Kidney glomerular epithelial cell (primary cell): Measurements from ENCODE around the gene TKT.
A peak's percentile ranks its signal among the peaks of the same experiment; 100 is the strongest.

Source experiments
- DNase-seq: peaks from one replicate; lab custom pipeline; 2025; lab: John Stamatoyannopoulos, UW

TKT gene

GRCh38 chr3:53195602-53196574 lies 59.9 kb downstream of the TKT start:
- DNase-seq = peak; percentile 9

- no peak for DNase-seq
These were observed 60.8 kb downstream of the TKT start for GRCh38 chr3:53195066-53195450.

GRCh38 chr3:53194210-53195065 lies 61.4 kb downstream of the TKT start:
- peak; percentile 64 for DNase-seq

GRCh38 chr3:53193466-53194209 lies 62.2 kb downstream of the TKT start:
- DNase-seq = no peak

- DNase-seq = no peak
These were observed 63.2 kb downstream of the TKT start for GRCh38 chr3:53192608-53193007.

GRCh38 chr3:53191836-53192480 lies 63.9 kb downstream of the TKT start:
- DNase-seq = no peak

- DNase-seq = no peak
These were observed 65.2 kb downstream of the TKT start for GRCh38 chr3:53190659-53191058.

GRCh38 chr3:53189276-53189675 lies 66.5 kb downstream of the TKT start:
- DNase-seq = no peak

GRCh38 chr3:53188720-53189119 lies 67.1 kb downstream of the TKT start:
- DNase-seq = no peak

GRCh38 chr3:53188136-53188685 lies 67.6 kb downstream of the TKT start:
- DNase-seq = no peak

GRCh38 chr3:53187430-53187829 lies 68.4 kb downstream of the TKT start:
- no peak for DNase-seq

- DNase-seq = no peak
These were observed 69.1 kb downstream of the TKT start for GRCh38 chr3:53186726-53187125.

GRCh38 chr3:53185761-53186465 lies 69.9 kb downstream of the TKT start:
- DNase-seq = no peak

- no peak for DNase-seq
These were observed 71.1 kb downstream of the TKT start for GRCh38 chr3:53184701-53185100.

GRCh38 chr3:53183514-53183913 lies 72.3 kb downstream of the TKT start:
- DNase-seq = no peak

GRCh38 chr3:53182764-53183355 lies 73.0 kb downstream of the TKT start:
- DNase-seq = no peak

- DNase-seq = no peak
These were observed 74.3 kb downstream of the TKT start for GRCh38 chr3:53181528-53181927.

- DNase-seq = no peak
These were observed 74.8 kb downstream of the TKT start for GRCh38 chr3:53181024-53181371.

GRCh38 chr3:53180305-53181023 lies 75.4 kb downstream of the TKT start:
- DNase-seq = no peak

GRCh38 chr3:53179580-53179979 lies 76.2 kb downstream of the TKT start:
- no peak for DNase-seq
